ENCODE measurements around the gene TRPV3. TPM values are rescaled to one million over a fixed set of nuclear protein-coding genes. Genes with fewer than 3 reads are reported as not detected.

Gene TRPV3
- total RNA-seq, 2 donors from 2014 or later, result 0.56 TPM; not detected in 1

GRCh38 chr17:3505008-3505407, 52.6 kb downstream of the TRPV3 start:
- no peaks in the 10 kb centered on the region for H3K27me3 ChIP-seq (replicated peaks; ENCODE audit: insufficient read depth)
- DNase-seq (ENCODE audit: low spot score) (no peak), ATAC-seq (ENCODE audit: insufficient number of reproducible peaks, low FRiP score, low read depth) (no peak)
- H3K4me1 ChIP-seq (ENCODE audit: control insufficient read depth in 1 of 2, low read depth in 2 of 2), result no peaks in the 10 kb centered on the region
- no peaks in the 10 kb centered on the region for H3K36me3 ChIP-seq
- TF ChIP-seq CTCF (IDR thresholded peaks at IDR 0.05), result no peak
- H3K4me3 ChIP-seq, result no peak overlapping the region
- no peak overlapping the region for H3K27ac ChIP-seq
- H3K9me3 ChIP-seq, result no peaks in the 10 kb centered on the region

GRCh38 chr17:3503285-3503684, 54.3 kb downstream of the TRPV3 start:
- DNase-seq (ENCODE audit: low spot score) (no peak), ATAC-seq (ENCODE audit: insufficient number of reproducible peaks, low FRiP score, low read depth) (no peak)
- no peaks in the 10 kb centered on the region for H3K27me3 ChIP-seq (replicated peaks; ENCODE audit: insufficient read depth)
- no peaks in the 10 kb centered on the region for H3K9me3 ChIP-seq
- no peak overlapping the region for H3K27ac ChIP-seq
- H3K36me3 ChIP-seq, result no peaks in the 10 kb centered on the region
- no peak for TF ChIP-seq CTCF (IDR thresholded peaks at IDR 0.05)
- H3K4me3 ChIP-seq, result no peak overlapping the region
- H3K4me1 ChIP-seq (ENCODE audit: control insufficient read depth in 1 of 2, low read depth in 2 of 2), result no peaks in the 10 kb centered on the region

- no peak overlapping the region for H3K27ac ChIP-seq
- no peak for ATAC-seq (ENCODE audit: insufficient number of reproducible peaks, low FRiP score, low read depth)
These were observed 55.1 kb downstream of the TRPV3 start for GRCh38 chr17:3502466-3502865.

GRCh38 chr17:3501344-3501743, 56.3 kb downstream of the TRPV3 start:
- no peaks in the 10 kb centered on the region for H3K4me1 ChIP-seq (ENCODE audit: control insufficient read depth in 1 of 2, low read depth in 2 of 2)
- no peaks in the 10 kb centered on the region for H3K36me3 ChIP-seq
- no peak for ATAC-seq (ENCODE audit: insufficient number of reproducible peaks, low FRiP score, low read depth)
- H3K9me3 ChIP-seq, result no peaks in the 10 kb centered on the region
- no peak for TF ChIP-seq CTCF (IDR thresholded peaks at IDR 0.05)
- no peaks in the 10 kb centered on the region for H3K27me3 ChIP-seq (replicated peaks; ENCODE audit: insufficient read depth)
- no peak for DNase-seq (ENCODE audit: low spot score)
- H3K4me3 ChIP-seq, result no peak overlapping the region
- no peak overlapping the region for H3K27ac ChIP-seq

More at GRCh38 chr17:3502466-3502865, 55.1 kb downstream of the TRPV3 start:
- no peak for DNase-seq (ENCODE audit: low spot score)
- Histone ChIP-seq H3K4me1 (ENCODE audit: control insufficient read depth in 1 of 2, low read depth in 2 of 2) (no peaks in the 10 kb centered on the region), H3K36me3 (no peaks in the 10 kb centered on the region), H3K9me3 (no peaks in the 10 kb centered on the region), H3K27me3 (replicated peaks; ENCODE audit: insufficient read depth) (no peaks in the 10 kb centered on the region), H3K4me3 (no peak overlapping the region)
- no peak for TF ChIP-seq CTCF (IDR thresholded peaks at IDR 0.05)

GRCh38 chr17:3497101-3497500, 60.5 kb downstream of the TRPV3 start:
- no peak for DNase-seq (ENCODE audit: low spot score)
- H3K4me1 ChIP-seq (ENCODE audit: control insufficient read depth in 1 of 2, low read depth in 2 of 2), result no peaks in the 10 kb centered on the region
- no peak overlapping the region for H3K4me3 ChIP-seq
- H3K27me3 ChIP-seq (replicated peaks; ENCODE audit: insufficient read depth), result no peaks in the 10 kb centered on the region
- no peak for ATAC-seq (ENCODE audit: insufficient number of reproducible peaks, low FRiP score, low read depth)
- no peak for TF ChIP-seq CTCF (IDR thresholded peaks at IDR 0.05)
- H3K9me3 ChIP-seq, result no peaks in the 10 kb centered on the region
- H3K27ac ChIP-seq, result no peak overlapping the region
- H3K36me3 ChIP-seq, result no peaks in the 10 kb centered on the region
